Measurements from ENCODE around the gene SFTPA1. TPM values are rescaled to one million over a fixed set of nuclear protein-coding genes. Genes with fewer than 3 reads are reported as not detected.
"Not testable (repeated sequence)": the region's sequence is repeated elsewhere in the genome, so short reads cannot be mapped to it uniquely, and the experiment has no call there.

The SFTPA1 gene
- total RNA-seq, 1 donor from 2014 or later, result not detected

DNA sequence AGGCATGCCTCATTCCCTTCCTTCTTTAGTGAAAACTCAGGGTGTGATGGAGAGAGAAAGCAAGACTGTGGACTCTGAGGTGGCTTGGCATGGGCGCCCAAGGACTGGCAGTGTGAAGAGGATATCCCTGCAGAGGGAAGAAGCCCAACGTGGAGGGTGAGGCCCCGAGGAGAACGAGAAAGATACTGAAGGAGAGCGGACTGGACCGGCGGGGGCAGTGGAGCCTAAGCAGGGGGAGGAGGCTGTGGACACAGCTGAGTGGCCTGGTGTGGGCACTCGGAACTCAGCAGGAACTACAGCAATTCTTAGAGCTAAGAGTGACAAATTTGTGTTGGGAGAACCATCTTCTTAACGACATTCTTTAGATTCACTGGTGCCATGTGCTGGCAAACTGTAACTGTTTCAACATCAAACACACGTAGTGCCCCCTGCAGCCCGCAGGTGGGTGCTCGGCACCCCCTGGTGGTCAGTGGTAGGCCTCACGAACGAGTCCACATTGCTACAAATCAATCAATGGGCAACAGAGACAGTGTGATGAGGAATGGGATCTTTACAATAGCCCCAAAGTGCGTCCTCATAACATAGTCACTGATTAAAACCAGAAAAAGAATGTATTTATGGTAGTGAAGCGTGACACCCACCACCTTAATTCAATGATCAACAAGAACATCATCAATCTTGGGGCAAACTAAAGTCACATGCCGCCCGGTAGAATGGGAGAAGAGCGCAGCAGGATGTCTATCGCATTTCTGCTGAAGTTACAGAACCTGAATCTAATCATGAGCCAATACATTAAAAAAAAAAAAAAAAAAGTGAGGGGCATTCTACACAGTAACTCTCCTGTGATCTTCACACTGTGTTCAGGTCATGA, 2.0 kb upstream of the SFTPA1 start:
- intact Hi-C loops (cut with micrococcal nuclease), result loop anchor here (1.0 to 2.0 kb wide), 2 partner anchors 46 to 72 kb away; no protein-coding TSS in a partner anchor

DNA sequence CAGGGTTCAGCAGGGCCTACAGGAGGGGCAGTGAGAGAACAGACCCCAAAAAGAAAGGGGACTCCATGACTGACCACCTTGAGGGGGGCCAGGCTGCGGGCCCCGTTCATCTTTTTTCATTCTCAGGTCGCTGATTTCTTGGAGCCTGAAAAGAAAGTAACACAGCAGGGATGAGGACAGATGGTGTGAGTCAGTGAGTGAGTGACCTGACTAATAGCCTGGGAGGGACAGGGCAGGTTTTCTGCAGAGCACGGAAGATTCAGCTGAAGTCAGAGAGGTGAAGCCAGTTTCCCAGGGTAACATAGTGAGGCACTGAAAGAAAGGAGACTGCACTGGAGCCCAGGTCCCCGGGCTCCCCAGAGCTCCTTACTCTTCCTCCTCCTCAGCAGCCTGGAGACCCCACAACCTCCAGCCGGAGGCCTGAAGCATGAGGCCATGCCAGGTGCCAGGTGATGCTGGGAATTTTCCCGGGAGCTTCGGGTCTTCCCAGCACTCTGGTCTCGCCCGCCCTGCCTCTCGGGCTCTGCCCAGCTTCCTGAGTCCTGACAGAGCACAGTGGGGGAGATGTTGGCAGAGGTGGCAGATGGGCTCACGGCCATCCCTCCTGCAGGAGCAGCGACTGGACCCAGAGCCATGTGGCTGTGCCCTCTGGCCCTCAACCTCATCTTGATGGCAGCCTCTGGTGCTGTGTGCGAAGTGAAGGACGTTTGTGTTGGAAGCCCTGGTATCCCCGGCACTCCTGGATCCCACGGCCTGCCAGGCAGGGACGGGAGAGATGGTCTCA, 646 bp downstream of the SFTPA1 start:
- intact Hi-C loops (cut with micrococcal nuclease), result not testable (repeated sequence)

DNA sequence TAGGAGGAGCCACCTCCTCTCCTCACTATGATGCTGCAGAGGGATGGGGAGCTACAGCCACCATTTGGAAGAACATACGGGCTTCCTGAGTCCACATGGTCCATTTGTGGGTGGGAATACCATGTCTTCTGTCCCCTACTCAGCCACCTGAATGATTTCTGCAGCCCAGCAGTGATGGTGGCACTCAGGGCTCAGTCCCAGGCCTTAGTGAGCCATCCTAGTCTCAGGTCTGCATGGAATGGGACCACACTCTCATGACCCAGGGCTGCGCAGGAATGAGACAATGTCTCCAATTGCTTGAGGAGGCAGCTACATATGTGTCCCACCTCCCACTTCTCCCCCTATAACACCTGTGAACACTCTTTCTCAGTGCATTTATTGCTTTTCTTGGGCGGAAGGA, 4.8 kb downstream of the SFTPA1 start:
- intact Hi-C loops (cut with micrococcal nuclease), result no loop called here

DNA sequence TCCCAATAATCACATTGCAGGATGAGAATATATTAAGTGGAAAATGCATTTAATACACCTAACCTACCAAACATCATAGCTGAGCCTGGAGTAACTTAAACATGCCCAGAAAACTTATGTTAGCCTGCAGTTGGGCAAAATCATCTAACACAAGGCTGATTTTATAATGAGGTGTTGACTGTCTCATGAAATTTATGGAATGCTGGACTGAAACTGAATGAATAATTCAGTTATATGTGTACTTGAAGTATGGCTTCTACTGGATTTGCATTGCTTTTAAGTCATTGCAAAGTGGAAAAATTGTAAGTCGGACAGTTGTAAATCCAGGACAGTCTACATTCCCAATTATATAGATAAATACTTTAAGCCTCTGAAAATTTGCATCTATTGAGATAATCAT, 5.4 kb downstream of the SFTPA1 start:
- intact Hi-C loops (cut with micrococcal nuclease), result no loop called here

DNA sequence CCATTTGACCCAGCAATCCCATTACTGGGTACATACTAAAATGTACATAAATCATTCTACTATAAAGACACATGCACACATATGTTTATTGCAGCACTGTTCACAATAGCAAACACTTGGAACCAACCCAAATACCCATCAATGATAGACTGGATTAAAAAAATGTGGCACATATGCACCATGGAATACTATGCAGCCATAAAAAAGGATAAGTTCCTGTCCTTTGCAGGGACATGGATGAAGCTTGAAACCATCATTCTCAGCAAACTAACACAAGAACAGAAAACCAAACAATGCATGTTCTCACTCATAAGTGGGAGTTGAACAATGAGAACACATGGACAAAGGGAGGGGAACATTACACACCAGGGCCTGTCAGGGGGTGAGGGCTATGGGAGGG, 12.9 kb downstream of the SFTPA1 start:
- intact Hi-C loops (cut with micrococcal nuclease), result not testable (repeated sequence)

DNA sequence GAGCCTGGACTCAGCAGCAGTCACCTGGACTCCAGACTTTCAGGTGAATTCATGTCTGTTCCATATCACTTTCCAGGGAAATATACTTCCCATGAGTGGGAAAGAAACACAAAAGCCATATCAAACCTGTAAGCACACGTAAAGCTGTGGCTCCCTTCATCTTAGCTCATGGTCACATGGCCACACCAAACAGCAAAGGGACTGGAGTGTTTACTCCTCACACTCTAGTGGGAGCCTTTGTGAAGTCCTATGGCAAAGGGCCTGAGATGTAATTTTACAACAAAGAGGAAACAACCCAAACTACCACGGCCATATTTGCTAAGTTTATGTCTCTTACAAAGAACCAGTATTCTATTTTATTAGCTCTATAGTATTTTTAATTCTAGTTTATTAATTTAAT, 16.3 kb downstream of the SFTPA1 start:
- intact Hi-C loops (cut with micrococcal nuclease), result no loop called here

DNA sequence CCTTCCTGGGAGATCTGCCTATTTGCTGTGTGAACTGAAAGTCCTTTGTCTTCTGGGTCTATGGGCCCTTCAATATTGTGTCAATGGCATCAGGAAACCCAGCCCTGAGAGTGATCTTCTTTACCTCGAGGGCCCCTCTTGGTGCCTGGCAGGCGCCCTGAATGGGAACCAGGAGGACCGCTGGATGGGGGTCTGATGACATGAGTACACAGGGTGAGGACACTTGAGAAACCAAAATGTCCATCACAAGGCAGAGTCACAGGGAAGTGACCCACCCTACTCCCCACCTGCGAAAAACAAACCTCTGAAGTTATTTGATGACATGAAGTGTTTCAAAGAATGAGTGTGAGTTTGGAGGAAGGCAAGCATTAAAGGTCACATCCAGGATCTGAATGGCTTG, 17.3 kb downstream of the SFTPA1 start:
- intact Hi-C loops (cut with micrococcal nuclease), result no loop called here

DNA sequence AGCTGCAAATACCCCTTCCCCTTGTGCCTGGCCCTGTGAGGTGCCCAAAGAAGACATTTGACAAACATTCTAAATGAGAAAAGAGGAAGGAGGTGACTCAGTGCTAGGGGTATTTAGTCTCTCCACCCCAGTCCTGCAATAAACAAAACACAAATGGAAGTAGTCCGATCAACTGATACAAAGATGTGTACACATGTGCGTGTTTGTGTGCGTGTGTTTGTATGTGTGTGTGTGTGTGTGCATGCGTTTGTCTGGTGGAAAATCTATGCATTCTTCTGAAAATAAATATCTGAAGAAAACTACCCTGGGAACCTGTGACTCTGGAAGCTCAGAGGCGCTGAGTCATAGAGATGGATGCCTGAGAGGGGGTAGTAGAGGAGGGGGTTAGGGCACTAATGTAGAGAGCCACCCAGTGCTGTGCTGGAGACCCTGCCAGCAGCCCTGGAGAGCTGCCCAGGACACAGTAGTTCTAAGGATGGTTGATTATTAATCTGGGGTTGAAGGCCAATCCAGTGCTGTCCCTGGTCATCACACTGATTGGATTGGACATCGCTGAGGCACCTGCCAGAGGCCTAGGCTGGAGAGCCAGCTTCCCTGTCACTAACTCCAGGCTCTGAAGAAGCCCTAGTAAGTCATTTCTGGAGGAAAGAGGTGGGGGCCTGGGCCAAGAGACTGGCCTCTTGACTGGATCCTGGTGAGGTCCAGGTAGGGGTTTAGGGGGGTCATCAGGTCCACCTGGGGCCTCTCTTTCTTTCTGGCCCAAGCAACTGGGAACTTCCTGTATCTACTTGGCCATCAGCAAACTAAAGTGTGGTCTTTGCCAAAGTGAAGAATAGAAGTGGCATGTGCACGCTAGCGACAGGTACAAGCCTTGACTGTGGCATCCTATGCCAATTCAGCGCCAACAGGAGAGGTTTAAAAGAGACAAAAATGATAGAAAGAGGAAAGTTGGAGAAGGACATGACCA, 18.5 kb downstream of the SFTPA1 start:
- intact Hi-C loops (cut with micrococcal nuclease), result no loop called here

DNA sequence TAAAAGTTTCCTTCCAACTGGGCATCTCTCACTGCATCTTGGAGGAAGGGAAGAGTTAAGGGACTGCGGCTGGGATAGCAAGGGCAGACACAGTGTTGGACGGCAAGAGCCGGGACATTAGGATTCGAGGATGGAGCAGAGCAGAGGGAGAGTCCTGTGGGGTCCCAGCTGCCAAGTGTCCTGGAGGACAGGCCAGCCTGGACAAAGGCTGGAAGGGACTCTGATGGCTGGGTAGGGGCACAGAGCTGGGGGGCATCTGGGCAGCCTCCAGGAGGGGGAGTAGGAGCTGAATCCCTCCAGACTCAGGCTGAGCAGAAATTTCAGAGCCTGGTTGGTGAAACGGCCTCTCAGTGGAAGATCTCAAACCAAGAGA, 19.2 kb downstream of the SFTPA1 start:
- intact Hi-C loops (cut with micrococcal nuclease), result no loop called here

DNA sequence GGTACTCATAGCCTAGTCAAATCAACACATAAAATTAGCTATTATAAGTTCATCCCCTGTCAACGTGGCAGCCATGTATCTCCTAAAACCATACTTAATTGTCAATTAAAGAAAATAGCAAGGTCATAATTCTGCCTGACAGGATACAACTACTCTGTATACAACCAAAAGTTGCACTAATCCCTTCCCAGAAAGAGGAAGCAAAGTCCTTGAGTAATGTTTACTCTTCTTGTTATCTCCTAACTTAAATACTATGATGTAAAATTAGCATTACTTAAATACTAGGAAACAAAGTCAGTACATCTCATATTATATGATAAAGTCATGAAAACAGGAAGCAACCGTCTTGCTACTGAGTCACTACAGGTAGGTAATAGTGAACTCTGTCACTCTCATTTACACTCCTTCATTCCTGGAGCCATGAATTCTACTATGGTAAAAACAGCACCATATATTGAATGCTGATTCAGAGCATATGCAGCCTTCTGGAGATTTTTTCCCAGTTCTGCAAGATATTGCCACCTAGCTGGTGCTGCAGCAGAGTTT, 26.0 kb downstream of the SFTPA1 start:
- intact Hi-C loops (cut with micrococcal nuclease), result not testable (repeated sequence)

DNA sequence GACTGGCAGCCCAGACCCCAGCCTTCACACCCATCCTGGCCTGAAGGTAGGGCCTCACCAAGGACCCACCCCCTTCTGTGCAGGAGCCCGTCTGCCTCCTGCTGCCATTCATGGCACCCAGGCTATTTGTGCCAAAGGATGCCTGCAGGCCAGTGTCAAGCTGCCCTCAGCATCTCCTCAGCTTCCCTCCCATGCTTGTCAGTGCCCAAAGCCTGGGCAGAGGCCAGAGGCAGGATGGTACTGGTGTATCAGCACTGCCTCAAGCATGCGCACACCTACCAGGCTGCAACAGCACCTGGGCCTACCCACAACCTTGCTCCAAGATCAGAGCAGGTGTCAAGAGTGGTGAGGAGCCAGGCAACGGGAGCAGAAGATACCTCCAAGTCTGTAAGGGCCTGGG, 27.6 kb downstream of the SFTPA1 start:
- intact Hi-C loops (cut with micrococcal nuclease), result no loop called here

DNA sequence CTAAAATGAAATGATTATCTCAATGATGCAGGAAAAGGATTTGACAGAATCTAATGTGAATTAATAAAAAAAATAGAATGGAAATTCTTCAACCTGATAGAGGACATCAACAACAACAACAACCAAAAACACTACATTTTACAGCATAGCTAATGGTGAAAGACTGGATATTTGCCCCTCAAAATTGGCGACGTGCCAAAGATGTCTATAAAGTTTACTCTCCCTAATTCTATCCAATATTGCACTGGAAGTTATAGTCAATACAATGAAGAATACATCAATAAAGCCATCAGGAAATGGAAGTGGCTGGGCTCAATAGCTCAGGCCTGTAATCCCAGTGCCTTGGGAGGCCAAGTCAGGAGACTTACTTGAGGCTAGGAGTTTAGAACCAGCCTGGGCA, 42.0 kb downstream of the SFTPA1 start:
- intact Hi-C loops (cut with micrococcal nuclease), result not testable (repeated sequence)

DNA sequence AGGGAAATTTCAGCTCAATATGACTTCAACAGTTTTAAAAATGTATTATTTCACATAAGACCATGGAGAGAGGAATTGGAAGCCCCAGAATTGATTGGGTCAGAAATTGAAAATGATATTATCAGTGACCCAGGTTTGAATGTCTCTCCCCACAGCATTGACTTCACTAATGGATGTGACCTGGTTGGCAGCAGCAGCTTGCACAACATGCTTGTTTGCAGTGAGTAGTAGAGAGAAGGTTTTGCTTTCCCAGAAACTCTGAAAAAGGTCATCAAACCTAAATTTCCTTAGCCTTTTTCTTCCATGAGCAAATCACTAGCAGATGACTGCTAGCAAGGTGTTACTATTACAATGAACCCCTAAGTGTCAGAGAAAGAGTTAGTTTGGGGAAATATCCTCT, 52.5 kb downstream of the SFTPA1 start:
- intact Hi-C loops (cut with micrococcal nuclease), result not testable (repeated sequence)

DNA sequence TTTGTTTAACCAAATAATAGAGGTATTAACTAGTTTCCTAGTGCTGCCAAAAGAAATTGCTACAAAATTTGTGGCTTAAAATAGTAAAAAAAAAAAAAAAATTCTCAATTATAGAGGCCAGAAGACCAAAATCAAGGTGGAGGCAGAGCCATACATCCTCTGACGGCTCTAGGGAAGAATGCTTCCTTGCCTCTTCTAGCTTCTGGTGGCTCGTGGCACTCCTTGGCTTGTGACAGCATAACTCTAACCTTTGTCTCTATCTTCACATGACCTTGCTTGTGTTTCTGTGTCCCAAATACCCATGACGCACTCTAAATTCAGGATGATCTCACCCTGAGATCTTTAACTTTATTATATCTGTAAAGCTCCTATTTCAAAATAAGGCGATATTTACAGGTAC, 53.9 kb downstream of the SFTPA1 start:
- intact Hi-C loops (cut with micrococcal nuclease), result not testable (repeated sequence)

Other genes with a start within 250 kb of the SFTPA1 start
- 1.2 and 1.3 TPM in 2 replicates for gene ZCCHC24, start 165.3 kb upstream of the SFTPA1 start, total RNA-seq
- 0.11 and 0.20 TPM in 2 replicates for gene EIF5AL1, start 98.4 kb upstream of the SFTPA1 start, total RNA-seq
- gene SFTPA2, start 50.5 kb upstream of the SFTPA1 start, total RNA-seq, result not detected in 2 replicates
- 1.5 and 1.7 TPM in 2 replicates for gene NUTM2B, start 92.3 kb downstream of the SFTPA1 start, total RNA-seq
- gene NUTM2E, start 215.8 kb downstream of the SFTPA1 start, total RNA-seq, result 0.11 TPM in 1 of 2 replicates, not detected in the other